ENCODE data around the gene FABP7. TPM values are rescaled to one million over a fixed set of nuclear protein-coding genes. Genes with fewer than 3 reads are reported as not detected.

The FABP7 gene
- total RNA-seq, 2 donors from 2014 or later, result not detected

- no peak overlapping the region for H3K27ac ChIP-seq
Observed at GRCh38 chr6:122833021-122833491, 53.5 kb downstream of the FABP7 start.

More at GRCh38 chr6:122833021-122833491, 53.5 kb downstream of the FABP7 start:
- no peaks in the 10 kb centered on the region for H3K36me3 ChIP-seq
- TF ChIP-seq CTCF (IDR thresholded peaks at IDR 0.05), result no peak
- no peak overlapping the region for H3K4me3 ChIP-seq
- ATAC-seq (ENCODE audit: insufficient number of reproducible peaks, low FRiP score, low read depth) (no peak), DNase-seq (ENCODE audit: low spot score) (no peak)
- no peaks in the 10 kb centered on the region for H3K4me1 ChIP-seq (ENCODE audit: control insufficient read depth in 1 of 2, low read depth in 2 of 2)
- H3K27me3 ChIP-seq (replicated peaks; ENCODE audit: insufficient read depth), result no peaks in the 10 kb centered on the region
- H3K9me3 ChIP-seq, result no peaks in the 10 kb centered on the region

Other genes starting within 250 kb of the FABP7 start
- gene PKIB, start 169.3 kb upstream of the FABP7 start, total RNA-seq, result 1 to 10 TPM in 1 of 2 donors, under 1 TPM in 1; 0.81 to 6.0 TPM
- gene SMPDL3A, start 9.5 kb downstream of the FABP7 start, total RNA-seq, result 1 to 10 TPM; 4.2 to 8.0 TPM
- gene CLVS2, start 216.5 kb downstream of the FABP7 start, total RNA-seq, result under 1 TPM in 1 of 2 donors, not detected in 1; 0.07 TPM

Measured in thoracic aorta (tissue), 2 donors.